Peyer's patch (tissue), 4 donors: ENCODE results near the gene OR10K2.
"Not testable (repeated sequence)": the region's sequence is repeated elsewhere in the genome, so short reads cannot be mapped to it uniquely, and the experiment has no call there.

Experiments used
- POLR2A ChIP-seq, 2 donors: fragments of 450-650 bp; IDR thresholded peaks; one replicate each; pipeline ENCODE4 v1.5.1; 2017; ENCODE audit warnings: antibody characterized with exemption in 2 of 2, mild to moderate bottlenecking in 2 of 2, moderate library complexity in 2 of 2
- TF ChIP-seq, protein P1 (sequence below), 6 experiments: fragments of 450-650 bp in 4 of 6; fragments of 200-600 bp in 2 of 6; sonication (generic) in 1 of 6; IDR thresholded peaks; one replicate each; pipeline ENCODE4 v1.5.1; 2017 to 2019; ENCODE audit warnings: antibody characterized with exemption in 6 of 6, mild to moderate bottlenecking in 3 of 6, moderate library complexity in 1 of 6

DNA sequence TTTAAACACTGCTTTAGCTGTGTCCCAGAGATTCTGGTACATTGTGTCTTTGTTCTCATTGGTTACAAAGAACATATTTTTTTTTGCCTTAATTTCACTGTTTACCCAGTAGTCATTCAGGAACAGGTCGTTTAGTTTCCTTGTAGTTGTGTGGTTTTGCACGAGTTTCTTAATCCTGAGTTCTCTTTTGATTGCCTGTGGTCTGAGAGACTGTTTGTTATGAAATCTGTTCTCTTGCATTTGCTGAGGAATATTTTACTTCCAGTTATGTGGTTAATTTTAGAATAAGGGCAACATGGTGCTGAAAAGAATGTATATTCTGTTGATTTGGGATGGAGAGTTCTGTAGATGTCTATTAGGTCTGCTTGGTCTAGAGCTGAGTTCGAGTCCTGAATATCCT lies 4.1 kb upstream of the OR10K2 start:
- TF ChIP-seq, protein P1, sequence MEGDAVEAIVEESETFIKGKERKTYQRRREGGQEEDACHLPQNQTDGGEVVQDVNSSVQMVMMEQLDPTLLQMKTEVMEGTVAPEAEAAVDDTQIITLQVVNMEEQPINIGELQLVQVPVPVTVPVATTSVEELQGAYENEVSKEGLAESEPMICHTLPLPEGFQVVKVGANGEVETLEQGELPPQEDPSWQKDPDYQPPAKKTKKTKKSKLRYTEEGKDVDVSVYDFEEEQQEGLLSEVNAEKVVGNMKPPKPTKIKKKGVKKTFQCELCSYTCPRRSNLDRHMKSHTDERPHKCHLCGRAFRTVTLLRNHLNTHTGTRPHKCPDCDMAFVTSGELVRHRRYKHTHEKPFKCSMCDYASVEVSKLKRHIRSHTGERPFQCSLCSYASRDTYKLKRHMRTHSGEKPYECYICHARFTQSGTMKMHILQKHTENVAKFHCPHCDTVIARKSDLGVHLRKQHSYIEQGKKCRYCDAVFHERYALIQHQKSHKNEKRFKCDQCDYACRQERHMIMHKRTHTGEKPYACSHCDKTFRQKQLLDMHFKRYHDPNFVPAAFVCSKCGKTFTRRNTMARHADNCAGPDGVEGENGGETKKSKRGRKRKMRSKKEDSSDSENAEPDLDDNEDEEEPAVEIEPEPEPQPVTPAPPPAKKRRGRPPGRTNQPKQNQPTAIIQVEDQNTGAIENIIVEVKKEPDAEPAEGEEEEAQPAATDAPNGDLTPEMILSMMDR (IDR thresholded peaks at IDR 0.05): not testable (repeated sequence)
- not testable (repeated sequence) for TF ChIP-seq POLR2A (IDR thresholded peaks at IDR 0.05)
